PC-3 (cell line): ENCODE measurements around the gene DTL. TPM values are rescaled to one million over a fixed set of nuclear protein-coding genes. Genes with fewer than 3 reads are reported as not detected.
A peak's percentile ranks its signal among the peaks of the same experiment; 100 is the strongest.

Experiments used
- ATAC-seq: fragments of 200-7000 bp; cut with Tn5 transposase; 2 replicates; pipeline ENCODE4 v1.9.1; 2020; ENCODE audit warnings: mild to moderate bottlenecking, moderate library complexity
- Bru-seq: library from RNA; stranded (reverse); fragments of 400-500 nt; gene quantifications from one replicate; lab custom pipeline; 2021; lab: Mats Ljungman, UMichigan
- BruChase-seq, 2 experiments: library from RNA; stranded (reverse); fragments of 400-500 nt; gene quantifications; one replicate each; lab custom pipeline; 2021; lab: Mats Ljungman, UMichigan
- BruUV-seq: library from RNA; stranded (reverse); fragments of 400-500 nt; replicated peaks from 2 replicates; lab custom pipeline; 2021; lab: Mats Ljungman, UMichigan
- CTCF ChIA-PET: fragments of 300-600 bp; sonication (Branson Sonifier 250); formaldehyde crosslinking; loops from one replicate; lab custom pipeline; 2022; ENCODE audit warnings: antibody characterized with exemption; lab: Charles Lee
- POLR2A ChIA-PET: fragments of 300-600 bp; sonication (Branson Sonifier 250); formaldehyde crosslinking; loops from one replicate; lab custom pipeline; 2022; ENCODE audit warnings: antibody characterized with exemption; ENCODE audit not compliant: unreplicated experiment; lab: Charles Lee
- DNase-seq: peaks from one replicate; pipeline ENCODE4 v3.0.0-alpha.2; 2015
- H2AFZ ChIP-seq: fragments of 300-600 bp; sonication (generic); 2 replicates; pipeline ENCODE4 v1.6.0; 2016; ENCODE audit warnings: antibody characterized with exemption, low read length
- H3F3A ChIP-seq: fragments of 300-600 bp; sonication (generic); one replicate; pipeline ENCODE4 v1.6.0; 2017; ENCODE audit warnings: antibody characterized with exemption, low read length, control low read depth, mild to moderate bottlenecking; ENCODE audit not compliant: unreplicated experiment
- H3K27ac ChIP-seq: fragments of 300-600 bp; sonication (generic); 2 replicates; pipeline ENCODE4 v1.5.1; 2016; ENCODE audit warnings: mild to moderate bottlenecking, low read length
- H3K27me3 ChIP-seq: fragments of 300-600 bp; sonication (generic); 2 replicates; pipeline ENCODE4 v1.6.1; 2016; ENCODE audit warnings: low read length, mixed read lengths
- H3K36me3 ChIP-seq: fragments of 300-600 bp; sonication (generic); 2 replicates; pipeline ENCODE4 v1.6.1; 2016; ENCODE audit warnings: low read depth, mixed run types, low read length, mixed read lengths
- H3K4me1 ChIP-seq: fragments of 300-600 bp; sonication (generic); 2 replicates; pipeline ENCODE4 v1.5.1; 2016; ENCODE audit warnings: low read length; ENCODE audit not compliant: insufficient read depth
- H3K4me2 ChIP-seq: fragments of 300-600 bp; sonication (generic); 2 replicates; pipeline ENCODE4 v1.6.0; 2016; ENCODE audit warnings: low read length
- H3K4me3 ChIP-seq: fragments of 300-600 bp; sonication (generic); 2 replicates; pipeline ENCODE4 v1.5.1; 2016; ENCODE audit warnings: mild to moderate bottlenecking, low read length, mixed read lengths
- H3K79me2 ChIP-seq: fragments of 300-600 bp; sonication (generic); 2 replicates; pipeline ENCODE4 v1.6.1; 2017; ENCODE audit warnings: low read length, mixed read lengths
- H3K9ac ChIP-seq: fragments of 300-600 bp; sonication (generic); 2 replicates; pipeline ENCODE4 v1.6.0; 2016; ENCODE audit warnings: mild to moderate bottlenecking, low read length
- H3K9me2 ChIP-seq: fragments of 300-600 bp; sonication (generic); replicated peaks from 2 replicates; pipeline ENCODE4 v1.6.1; 2016; ENCODE audit warnings: mixed run types, low read length, mixed read lengths
- H3K9me3 ChIP-seq: fragments of 300-600 bp; sonication (generic); 2 replicates; pipeline ENCODE4 v1.6.1; 2016; ENCODE audit warnings: low read length, mixed read lengths
- H4K20me1 ChIP-seq: fragments of 300-600 bp; sonication (generic); 2 replicates; pipeline ENCODE4 v1.6.1; 2016; ENCODE audit warnings: low read length, mixed read lengths
- CTCF ChIP-seq: fragments of 300-600 bp; sonication (generic); conservative IDR thresholded peaks from 2 replicates; pipeline ENCODE4 v1.5.1; 2017; ENCODE audit warnings: antibody characterized with exemption, low read depth, mild to moderate bottlenecking, low read length
- EZH2 ChIP-seq: fragments of 300-600 bp; sonication (generic); IDR thresholded peaks from one replicate; pipeline ENCODE4 v1.6.1; 2017; ENCODE audit warnings: antibody characterized with exemption, mild to moderate bottlenecking, low read length; ENCODE audit not compliant: unreplicated experiment
- EZH2phosphoT487 ChIP-seq: fragments of 300-600 bp; sonication (generic); IDR thresholded peaks from 2 replicates; pipeline ENCODE4 v1.6.1; 2018; ENCODE audit warnings: mild to moderate bottlenecking, antibody characterized with exemption, low read length, borderline replicate concordance
- intact Hi-C: fragments of 100-400 bp; cut with micrococcal nuclease; formaldehyde crosslinking; loops from 2 replicates; pipeline ENCODE4 v1.9.0; 2023
- long read RNA-seq: library from polyadenylated mRNA; unstranded; transcript quantifications from one replicate; pipeline ENCODE4 v2.0.0, GENCODE V29; 2021; ENCODE audit not compliant: unreplicated experiment
- total RNA-seq: library from RNA; depleted of rRNA; stranded (reverse); fragments of >200 nt; gene quantifications from 2 replicates; pipeline ENCODE4 v1.2.3, GENCODE V29; 2014; rRNA removed

The DTL gene
- total RNA-seq: 57.9 and 65.0 TPM in 2 replicates
- Bru-seq, nascent RNA: percentile 72 among the genes with signal in this experiment
- BruChase-seq, experiment 1, labeled RNA remaining after a 6-hour chase: percentile 66 among the genes with signal in this experiment
- BruChase-seq, experiment 2, labeled RNA remaining after a 2-hour chase: percentile 43 among the genes with signal in this experiment
- long read RNA-seq, full-length matches to known transcripts: 5 of 9 reads
- long read RNA-seq, partial matches to known transcripts: 4 of 9 reads
- long read RNA-seq, other reads (novel, unspliced or antisense): 0 of 9 reads

GRCh38 chr1:212035123-212035834 is at the start of gene DTL, which contains the start of gene INTS7:
DTL (plus strand) TSS chr1:212035748; CDS start chr1:212035891, 143 bp downstream.
INTS7 (minus strand) TSS chr1:212035557; CDS start chr1:212035437, 120 bp downstream.
- TSS peak; percentile 61 for BruUV-seq

GRCh38 chr1:211986628-211987254 is 48.8 kb upstream of the DTL start:
- Histone ChIP-seq H3K79me2 (no peaks in the 10 kb centered on the region), H3K4me1 (no peaks in the 10 kb centered on the region), H3K9ac (no peak overlapping the region), H2AFZ (no peak overlapping the region), H3F3A (no peaks in the 10 kb centered on the region), H3K27me3 (no peaks in the 10 kb centered on the region), H3K4me2 (no peak overlapping the region), H3K9me2 (no peaks in the 10 kb centered on the region), H3K27ac (no peak overlapping the region), H3K9me3 (no peaks in the 10 kb centered on the region), H3K4me3 (no peak overlapping the region), H4K20me1 (no peaks in the 10 kb centered on the region), H3K36me3 (peaks cover 44% of the 10 kb centered on the region)
- intact Hi-C loops: no loop called here
- POLR2A ChIA-PET: no interaction called here
- BruUV-seq: no TSS peak
- no peak for DNase-seq
- CTCF ChIA-PET: no interaction called here
- ATAC-seq: no peak
- TF ChIP-seq CTCF: no peak
- TF ChIP-seq EZH2: no peak
- TF ChIP-seq EZH2phosphoT487: no peak

More at GRCh38 chr1:212035123-212035834, at the start of gene DTL, which contains the start of gene INTS7:
- peaks cover 13% of the 10 kb centered on the region; the same call in 1 of the 2 replicates for H3K36me3 ChIP-seq
- H3K9me2 ChIP-seq: no peaks in the 10 kb centered on the region
- H3F3A ChIP-seq: peaks cover 9% of the 10 kb centered on the region
- H3K4me1 ChIP-seq: peaks cover 61% of the 10 kb centered on the region
- ChIA-PET CTCF (interaction anchor here (0.5 to 2.1 kb wide), 31 partner anchors 11 to 435 kb away, joined by 3 to 32 read pairs (median 5); partner anchors contain the start of gene NENF), POLR2A (interaction anchor here (0.5 to 1.2 kb wide), 7 partner anchors 22 to 750 kb away, joined by 3 to 7 read pairs (median 5); no protein-coding TSS in a partner anchor)
- intact Hi-C loops: loop anchor here (1.0 to 5.0 kb wide), 7 partner anchors 23 to 398 kb away; partner anchors contain the start of gene NENF
- peak within 1 kb of the TSS; percentile 80 for H3K4me2 ChIP-seq
- H3K27me3 ChIP-seq: no peaks in the 10 kb centered on the region
- TF ChIP-seq CTCF: peak; percentile 98
- no peak for TF ChIP-seq EZH2phosphoT487
- no peak for TF ChIP-seq EZH2
- ATAC-seq (peak; percentile 75), DNase-seq (peak; percentile 100)
- peak within 1 kb of the TSS; percentile 94 for H2AFZ ChIP-seq
- H4K20me1 ChIP-seq: peaks cover 68% of the 10 kb centered on the region
- no peaks in the 10 kb centered on the region for H3K9me3 ChIP-seq
- peak within 1 kb of the TSS; percentile 88 for H3K4me3 ChIP-seq
- peaks cover 84% of the 10 kb centered on the region for H3K79me2 ChIP-seq
- peak within 1 kb of the TSS; percentile 80 for H3K27ac ChIP-seq
- peak within 1 kb of the TSS; percentile 90 for H3K9ac ChIP-seq
